Sigmoid colon (tissue), 7 donors: ENCODE results near the gene MRPL43. TPM values are rescaled to one million over a fixed set of nuclear protein-coding genes. Genes with fewer than 3 reads are reported as not detected.

Experiments
- DNase-seq: peaks from one replicate; pipeline ENCODE4 v3.0.0-alpha.2; 2019
- H3K27ac ChIP-seq, 4 donors: fragments of 200-600 bp; sonication (generic); one replicate each; pipeline ENCODE4 v1.5.1; 2016 to 2019; ENCODE audit warnings: mild to moderate bottlenecking in 1 of 4
- H3K27me3 ChIP-seq, 3 donors: fragments of 200-600 bp; sonication (generic); one replicate each; pipeline ENCODE4 v1.5.1; 2019; ENCODE audit warnings: mild to moderate bottlenecking in 1 of 3
- H3K36me3 ChIP-seq, 4 donors: fragments of 200-600 bp; sonication (generic); one replicate each; pipeline ENCODE4 v1.5.1; 2016 to 2019
- H3K4me1 ChIP-seq, 4 donors: fragments of 200-600 bp; sonication (generic); one replicate each; pipeline ENCODE4 v1.5.1; 2017 to 2019
- H3K4me3 ChIP-seq, 4 donors: fragments of 200-600 bp; sonication (generic); one replicate each; pipeline ENCODE4 v1.5.1; 2017 to 2019; ENCODE audit warnings: mild to moderate bottlenecking in 2 of 4, moderate library complexity in 1 of 4
- H3K9me3 ChIP-seq, 4 donors: fragments of 200-600 bp in 3 of 4; sonication (generic) in 3 of 4; one replicate each; pipeline versions ENCODE4 v1.5.1 to v1.6.1; 2013 to 2019
- EP300 ChIP-seq, 4 donors: sonication (generic); formaldehyde crosslinking; IDR thresholded peaks; one replicate each; pipeline ENCODE4 v1.6.1; 2017; ENCODE audit warnings: antibody characterized with exemption in 4 of 4
- POLR2A ChIP-seq, 2 donors: fragments of 450-650 bp; IDR thresholded peaks; one replicate each; pipeline ENCODE4 v1.6.1; 2016; ENCODE audit warnings: antibody characterized with exemption in 2 of 2, mild to moderate bottlenecking in 2 of 2, moderate library complexity in 2 of 2
- POLR2AphosphoS5 ChIP-seq, 4 donors: sonication (generic); formaldehyde crosslinking; IDR thresholded peaks; one replicate each; pipeline ENCODE4 v1.6.1; 2017; ENCODE audit warnings: antibody characterized with exemption in 4 of 4
- WGBS, 2 donors: extraction: QIAGEN DNeasy Blood & Tissue Kit; methylation state at CpG; one replicate each; pipeline ENCODE4 v1.1.7; 2013; 5-methylcytosine and 5-hydroxymethylcytosine counted together
- intact Hi-C: fragments of 100-400 bp; cut with DNase I; formaldehyde crosslinking; loops from one replicate; pipeline ENCODE4 v1.15.1; 2023
- polyA plus RNA-seq, 3 donors: library from polyadenylated mRNA; stranded (reverse); fragments of 200-250 nt; gene quantifications; one replicate each; pipeline ENCODE4 v1.2.3, GENCODE V29; 2013
- total RNA-seq, 4 donors: library from RNA; depleted of rRNA; stranded (reverse); fragments of >200 nt; gene quantifications; one replicate each; pipeline ENCODE4 v1.1.0, GENCODE V29; 2016
- TF ChIP-seq, protein P1 (sequence below), 4 experiments: fragments of 450-650 bp in 3 of 4; fragments of 200-600 bp in 1 of 4; IDR thresholded peaks; one replicate each; pipeline ENCODE4 v1.5.1; 2016 to 2019; ENCODE audit warnings: antibody characterized with exemption in 4 of 4, mild to moderate bottlenecking in 3 of 4, moderate library complexity in 2 of 4
- donor health status: healthy with polysubstance abuse.
- donor health status: Bipolar disorder and iron deficiency.
- donor health status: healthy.

MRPL43 gene
- total and polyA plus RNA-seq, 7 donors = 73.8 to 119 (median 88.4) TPM

DNA sequence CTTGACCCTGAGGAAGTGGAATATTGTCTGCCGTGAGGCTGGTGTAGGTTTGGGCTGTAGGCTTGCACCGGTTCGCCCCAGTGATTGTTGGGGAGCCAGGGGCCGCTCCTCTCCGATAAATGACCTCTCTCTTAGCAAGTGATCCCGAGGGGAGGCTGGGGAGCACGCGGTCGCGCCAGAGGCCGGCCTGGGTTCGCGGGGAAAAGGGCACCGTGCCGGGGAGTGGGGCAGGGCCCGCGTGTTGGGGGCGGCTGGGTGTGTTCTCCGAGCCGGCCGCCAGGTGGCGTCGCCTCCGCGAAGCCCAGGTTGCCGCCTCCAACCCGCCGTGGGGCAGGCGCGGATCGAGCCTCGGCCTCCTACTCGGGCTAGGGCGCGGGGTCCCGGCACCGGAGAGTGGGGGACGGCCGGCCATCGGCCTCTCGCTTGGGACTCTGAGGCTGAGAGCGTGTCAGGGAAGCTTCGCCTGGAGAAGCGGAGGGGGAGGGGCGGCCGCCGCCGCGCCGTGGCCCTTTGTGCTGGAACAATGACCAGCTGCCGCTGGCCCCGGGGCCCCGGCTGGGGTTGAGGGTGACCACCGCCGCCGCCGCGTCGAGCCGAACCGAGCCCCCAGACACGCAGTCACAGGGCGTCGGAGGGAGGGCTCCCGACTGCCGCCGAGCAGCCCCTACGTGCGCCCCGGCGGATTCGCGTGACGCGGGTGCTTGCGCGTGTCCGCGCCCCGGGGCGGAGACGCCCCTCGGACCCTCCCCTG is 11.9 kb upstream of the MRPL43 start:
- H3K9me3 ChIP-seq = no peaks in the 10 kb centered on the region
- intact Hi-C loops = loop anchor here (1.0 to 5.0 kb wide), 2 partner anchors 13 to 87 kb away; partner anchors contain the start of gene SLF2
- H3K27me3 ChIP-seq = no peaks in the 10 kb centered on the region
- TF ChIP-seq EP300 (IDR thresholded peaks at IDR 0.05) (no peak), POLR2AphosphoS5 (IDR thresholded peaks at IDR 0.05) (peak; percentile 84 to 97 (median 93)), POLR2A (IDR thresholded peaks at IDR 0.05) (peak; percentile 70 to 75)
- TF ChIP-seq, protein P1, sequence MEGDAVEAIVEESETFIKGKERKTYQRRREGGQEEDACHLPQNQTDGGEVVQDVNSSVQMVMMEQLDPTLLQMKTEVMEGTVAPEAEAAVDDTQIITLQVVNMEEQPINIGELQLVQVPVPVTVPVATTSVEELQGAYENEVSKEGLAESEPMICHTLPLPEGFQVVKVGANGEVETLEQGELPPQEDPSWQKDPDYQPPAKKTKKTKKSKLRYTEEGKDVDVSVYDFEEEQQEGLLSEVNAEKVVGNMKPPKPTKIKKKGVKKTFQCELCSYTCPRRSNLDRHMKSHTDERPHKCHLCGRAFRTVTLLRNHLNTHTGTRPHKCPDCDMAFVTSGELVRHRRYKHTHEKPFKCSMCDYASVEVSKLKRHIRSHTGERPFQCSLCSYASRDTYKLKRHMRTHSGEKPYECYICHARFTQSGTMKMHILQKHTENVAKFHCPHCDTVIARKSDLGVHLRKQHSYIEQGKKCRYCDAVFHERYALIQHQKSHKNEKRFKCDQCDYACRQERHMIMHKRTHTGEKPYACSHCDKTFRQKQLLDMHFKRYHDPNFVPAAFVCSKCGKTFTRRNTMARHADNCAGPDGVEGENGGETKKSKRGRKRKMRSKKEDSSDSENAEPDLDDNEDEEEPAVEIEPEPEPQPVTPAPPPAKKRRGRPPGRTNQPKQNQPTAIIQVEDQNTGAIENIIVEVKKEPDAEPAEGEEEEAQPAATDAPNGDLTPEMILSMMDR (IDR thresholded peaks at IDR 0.05) = peak; percentile 96 to 97 (median 96)
- peak overlapping the region; percentile 80 to 90 (median 90) for H3K4me3 ChIP-seq
- peak overlapping the region; percentile 99 to 100 (median 100) for H3K27ac ChIP-seq
- WGBS, 2 donors = 1% methylated on average over 83 of the region's 83 CpGs
- peak; percentile 93 for DNase-seq
- H3K36me3 ChIP-seq = peaks cover 9 to 19% (median 16%) of the 10 kb centered on the region in 4 donors
- peaks cover 0 to 62% (median 53%) of the 10 kb centered on the region in 4 donors for H3K4me1 ChIP-seq

DNA sequence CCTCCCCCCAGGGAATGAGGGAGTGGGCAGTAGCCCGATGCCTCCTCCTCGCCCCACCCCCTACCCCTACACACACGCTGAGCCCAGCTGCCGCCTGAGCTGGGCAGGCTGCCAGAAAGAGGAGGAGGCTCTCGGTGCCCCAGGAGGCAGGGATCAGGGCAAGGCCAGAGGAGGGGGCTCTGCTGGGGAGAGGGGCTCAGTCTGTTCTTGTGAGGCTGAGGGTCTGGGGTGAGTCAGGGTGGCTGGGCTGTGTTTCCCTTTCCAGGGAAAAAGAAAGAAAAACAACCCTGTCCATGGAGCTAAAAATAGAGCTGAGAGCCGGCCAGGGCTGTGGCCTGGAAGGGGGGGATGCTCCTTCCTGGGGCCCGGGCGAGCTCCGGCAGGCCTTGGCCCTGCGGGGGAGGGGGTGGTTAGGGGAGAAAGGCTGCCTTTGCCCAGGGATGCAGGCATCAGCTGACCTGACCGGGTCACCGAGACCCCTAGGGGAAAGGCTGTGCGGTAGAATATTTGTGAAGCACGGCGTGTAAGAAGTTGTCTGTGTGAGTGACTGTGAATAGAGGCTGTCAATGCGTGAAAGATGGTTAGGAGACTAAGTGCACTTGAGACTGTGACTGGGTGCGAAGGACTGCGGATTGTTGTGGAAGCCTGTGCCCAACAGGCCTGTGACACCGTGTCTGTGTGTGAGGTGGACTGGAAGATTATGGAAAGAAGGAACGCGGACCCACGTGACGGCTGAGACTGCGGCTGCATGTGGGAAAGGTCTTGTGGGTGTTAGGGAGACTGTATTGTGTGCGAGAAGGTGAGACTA is 11.1 kb upstream of the MRPL43 start:
- Histone ChIP-seq H3K27me3 (no peaks in the 10 kb centered on the region), H3K4me3 (peak overlapping the region; percentile 80 to 90 (median 90)), H3K27ac (peak overlapping the region; percentile 99 to 100 (median 100)), H3K36me3 (peaks cover 1 to 14% (median 8%) of the 10 kb centered on the region in 4 donors), H3K4me1 (peaks cover 0 to 55% (median 45%) of the 10 kb centered on the region in 4 donors), H3K9me3 (no peaks in the 10 kb centered on the region)
- peak; percentile 94 for DNase-seq
- intact Hi-C loops = loop anchor here (5.0 kb wide), 1 partner anchor 86 kb away; the partner anchor contains the start of gene SLF2
- TF ChIP-seq EP300 (IDR thresholded peaks at IDR 0.05) (no peak), POLR2A (IDR thresholded peaks at IDR 0.05) (no peak), POLR2AphosphoS5 (IDR thresholded peaks at IDR 0.05) (peak; percentile 26 to 53 (median 40))
- TF ChIP-seq, protein P1 (IDR thresholded peaks at IDR 0.05) = no peak
- WGBS, 2 donors = 2 to 4% methylated on average over 25 of the region's 25 CpGs

DNA sequence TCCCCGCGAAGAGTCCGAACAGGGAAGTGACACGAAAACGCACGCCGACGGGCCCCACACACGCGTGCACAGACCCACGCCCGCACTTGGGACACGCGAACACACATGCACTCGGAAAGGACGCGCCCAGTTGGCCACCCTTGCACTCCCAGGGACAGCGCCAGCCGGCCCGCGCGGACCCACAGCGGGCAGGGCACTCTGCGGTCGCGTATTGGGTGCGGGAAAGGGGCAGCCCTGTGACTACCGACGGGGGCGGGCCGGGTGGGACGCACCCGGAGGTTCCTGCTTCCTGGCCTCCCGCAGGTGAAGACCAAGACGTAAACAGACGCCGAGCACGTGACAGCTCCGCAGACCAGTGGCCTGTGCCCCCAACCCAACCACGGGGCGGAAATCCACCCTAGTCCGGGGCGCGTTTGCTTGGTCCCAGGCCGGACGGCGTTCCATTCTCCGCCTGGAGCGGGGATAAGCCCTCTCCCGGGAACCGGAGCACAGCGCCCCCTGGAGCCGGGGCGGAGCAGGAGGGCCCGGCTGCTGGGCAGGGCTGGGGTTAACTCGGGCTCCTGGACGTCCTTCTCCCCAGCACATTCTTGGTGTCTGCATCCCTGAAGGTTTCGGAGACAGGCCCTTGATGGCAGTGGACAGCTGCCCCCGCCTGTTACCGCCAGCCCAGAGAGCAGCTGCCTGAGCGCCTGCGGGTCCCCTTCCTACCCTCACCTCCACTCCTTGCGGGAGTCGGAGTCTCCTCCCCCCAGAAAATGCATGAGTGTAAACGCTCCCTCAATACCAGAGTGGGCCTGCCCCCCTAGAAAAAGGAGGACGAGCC is 10.3 kb upstream of the MRPL43 start:
- WGBS, 2 donors = 0% methylated on average over 66 of the region's 66 CpGs
- peaks cover 0 to 46% (median 38%) of the 10 kb centered on the region in 4 donors for H3K4me1 ChIP-seq
- peak; percentile 91 for DNase-seq
- peaks cover 0 to 14% (median 3%) of the 10 kb centered on the region in 4 donors for H3K36me3 ChIP-seq
- no peaks in the 10 kb centered on the region for H3K27me3 ChIP-seq
- H3K4me3 ChIP-seq = peak overlapping the region; percentile 80 to 90 (median 90)
- intact Hi-C loops = loop anchor here (5.0 kb wide), 1 partner anchor 85 kb away; the partner anchor contains the start of gene SLF2
- TF ChIP-seq POLR2A (IDR thresholded peaks at IDR 0.05) (peak in 1 of 2 donors; percentile 18), POLR2AphosphoS5 (IDR thresholded peaks at IDR 0.05) (peak in 3 of 4 donors; percentile 4 to 35 (median 11)), EP300 (IDR thresholded peaks at IDR 0.05) (no peak)
- TF ChIP-seq, protein P1 (IDR thresholded peaks at IDR 0.05) = peak; percentile 78 to 97 (median 94)
- H3K27ac ChIP-seq = peak overlapping the region; percentile 99 to 100 (median 100)
- no peaks in the 10 kb centered on the region for H3K9me3 ChIP-seq
